ENCODE results near the gene CCNL2. TPM values are rescaled to one million over a fixed set of nuclear protein-coding genes. Genes with fewer than 3 reads are reported as not detected.

Gene CCNL2
- total and polyA plus RNA-seq, 8 donors, result 33.4 to 739 (median 277) TPM

- Histone ChIP-seq H3K27ac (peak overlapping the region in 2 of 5 donors; percentile 64 to 72), H3K27me3 (peaks cover 0 to 65% (median 45%) of the 10 kb centered on the region in 3 donors), H3K4me1 (peaks cover 55 to 71% (median 67%) of the 10 kb centered on the region in 4 donors), H3K36me3 (peaks cover 0 to 23% (median 8%) of the 10 kb centered on the region in 4 donors), H3K9me3 (no peaks in the 10 kb centered on the region), H3K4me3 (no peak overlapping the region)
- no peak for DNase-seq
- WGBS, 5 donors, result 8 to 27% (median 21%) methylated on average over 2 to 5 of the region's 5 CpGs
- TF ChIP-seq EP300 (IDR thresholded peaks at IDR 0.05) (no peak), CTCF (IDR thresholded peaks at IDR 0.05) (no peak), POLR2A (IDR thresholded peaks at IDR 0.05) (no peak), POLR2AphosphoS5 (IDR thresholded peaks at IDR 0.05) (no peak)
- intact Hi-C loops (cut with DNase I; ENCODE audit: low total_unique reads), result no loop called here
Observed at GRCh38 chr1:1352786-1353388, 46.2 kb downstream of the CCNL2 start.

GRCh38 chr1:1351511-1352427 is 47.4 kb downstream of the CCNL2 start:
- Histone ChIP-seq H3K27ac (peak overlapping the region in 4 of 5 donors; percentile 50 to 72 (median 63)), H3K36me3 (peaks cover 0 to 23% (median 8%) of the 10 kb centered on the region in 4 donors), H3K27me3 (peaks cover 0 to 54% (median 36%) of the 10 kb centered on the region in 3 donors), H3K9me3 (no peaks in the 10 kb centered on the region), H3K4me1 (peaks cover 63 to 73% (median 72%) of the 10 kb centered on the region in 4 donors), H3K4me3 (peak overlapping the region in 1 of 4 donors; percentile 22)
- no peak for TF ChIP-seq POLR2A (IDR thresholded peaks at IDR 0.05)
- DNase-seq, result peak in 1 of 2 donors; percentile 72
- 45 to 70% (median 65%) methylated on average over 23 to 29 of the region's 29 CpGs for WGBS, 5 donors
- intact Hi-C loops (cut with DNase I; ENCODE audit: low total_unique reads), result no loop called here

GRCh38 chr1:1349256-1350012 is 49.7 kb downstream of the CCNL2 start, which contains the start of gene DVL1:
DVL1 (minus strand) TSS chr1:1349418; CDS start chr1:1349065, 353 bp downstream.
- intact Hi-C loops (cut with DNase I; ENCODE audit: low total_unique reads), result no loop called here

More at GRCh38 chr1:1349256-1350012, 49.7 kb downstream of the CCNL2 start, which contains the start of gene DVL1:
- Histone ChIP-seq H3K27me3 (peaks cover 0 to 31% (median 19%) of the 10 kb centered on the region in 3 donors), H3K4me1 (peaks cover 63 to 73% (median 72%) of the 10 kb centered on the region in 4 donors), H3K4me3 (peak within 1 kb of the TSS; percentile 72 to 80 (median 75)), H3K27ac (peak within 1 kb of the TSS; percentile 85 to 93 (median 92)), H3K9me3 (no peaks in the 10 kb centered on the region), H3K36me3 (peaks cover 0 to 17% (median 7%) of the 10 kb centered on the region in 4 donors)
- peak; percentile 61 to 89 for DNase-seq
- TF ChIP-seq CTCF (IDR thresholded peaks at IDR 0.05) (peak in 4 of 7 experiments; percentile 21 to 29 (median 27)), POLR2AphosphoS5 (IDR thresholded peaks at IDR 0.05) (peak in 2 of 3 donors; percentile 32 to 47), EP300 (IDR thresholded peaks at IDR 0.05) (no peak)
- 0 to 1% (median 0%) methylated on average over 29 to 121 of the region's 122 CpGs for WGBS, 5 donors
